A673 (cell line): ENCODE results near the gene OR2AT4. TPM values are rescaled to one million over a fixed set of nuclear protein-coding genes. Genes with fewer than 3 reads are reported as not detected.
"Not testable (repeated sequence)": the region's sequence is repeated elsewhere in the genome, so short reads cannot be mapped to it uniquely, and the experiment has no call there.

ENCODE experiments used
- BruUV-seq: library from RNA; stranded (reverse); fragments of 400-500 nt; replicated peaks from 2 replicates; lab custom pipeline; 2021; lab: Mats Ljungman, UMichigan
- CTCF ChIA-PET: fragments of 300-600 bp; sonication (Branson Sonifier 250); formaldehyde crosslinking; loops from one replicate; lab custom pipeline; 2022; ENCODE audit warnings: antibody characterized with exemption; lab: Charles Lee
- POLR2A ChIA-PET: fragments of 300-600 bp; sonication (Branson Sonifier 250); formaldehyde crosslinking; loops from one replicate; lab custom pipeline; 2022; ENCODE audit warnings: antibody characterized with exemption; ENCODE audit not compliant: low non-redundant PET; lab: Charles Lee
- DNase-seq: peaks from one replicate; pipeline ENCODE4 v3.0.0-alpha.2; 2015; ENCODE audit warnings: low spot score
- H3K27ac ChIP-seq: fragments of 200-600 bp; sonication (generic); 2 replicates; pipeline ENCODE4 v1.5.1; 2016; ENCODE audit warnings: mixed run types, low read depth, mild to moderate bottlenecking, mixed read lengths, antibody characterized with exemption, low read length; ENCODE audit not compliant: poor library complexity, severe bottlenecking
- H3K27me3 ChIP-seq: fragments of 200-600 bp; sonication (generic); replicated peaks from 2 replicates; pipeline ENCODE4 v1.6.1; 2017; ENCODE audit warnings: mixed run types, low read depth, mild to moderate bottlenecking, mixed read lengths, antibody characterized with exemption, low read length; ENCODE audit not compliant: insufficient read depth, poor library complexity
- H3K36me3 ChIP-seq: fragments of 200-600 bp; sonication (generic); 2 replicates; pipeline ENCODE4 v1.6.1; 2016; ENCODE audit warnings: mixed run types, mild to moderate bottlenecking, mixed read lengths, antibody characterized with exemption, low read length; ENCODE audit not compliant: insufficient read depth, poor library complexity, severe bottlenecking
- H3K4me1 ChIP-seq: fragments of 200-600 bp; sonication (generic); 2 replicates; pipeline ENCODE4 v1.6.1; 2017; ENCODE audit warnings: mixed run types, mild to moderate bottlenecking, mixed read lengths, antibody characterized with exemption, low read length; ENCODE audit not compliant: insufficient read depth, poor library complexity, severe bottlenecking
- H3K4me3 ChIP-seq: fragments of 200-600 bp; sonication (generic); 2 replicates; pipeline ENCODE4 v1.5.1; 2016; ENCODE audit warnings: low read depth, mixed run types, mild to moderate bottlenecking, mixed read lengths, low read length; ENCODE audit not compliant: poor library complexity, severe bottlenecking
- H3K9me3 ChIP-seq: fragments of 200-600 bp; sonication (generic); 2 replicates; pipeline ENCODE4 v1.6.1; 2016; ENCODE audit warnings: mixed run types, low read depth, mild to moderate bottlenecking, mixed read lengths, antibody characterized with exemption, low read length; ENCODE audit not compliant: poor library complexity, severe bottlenecking
- CTCF ChIP-seq: fragments of 300-800, 200-600 bp; sonication (generic); conservative IDR thresholded peaks from 2 replicates; pipeline ENCODE4 v1.5.1; 2017; ENCODE audit warnings: low read depth, mild to moderate bottlenecking, antibody characterized with exemption, low read length, moderate library complexity, mixed read lengths
- EZH2 ChIP-seq: fragments of 200-600 bp; sonication (generic); IDR thresholded peaks from 2 replicates; pipeline ENCODE4 v1.6.1; 2017; ENCODE audit warnings: borderline replicate concordance, low read depth, mild to moderate bottlenecking, mixed read lengths, antibody characterized with exemption, low read length; ENCODE audit not compliant: poor library complexity, severe bottlenecking
- intact Hi-C: fragments of 100-400 bp; cut with micrococcal nuclease; formaldehyde crosslinking; loops from one replicate; pipeline ENCODE4 v1.10.0; 2022; ENCODE audit not compliant: unreplicated experiment
- total RNA-seq: library from RNA; stranded (reverse); gene quantifications from 2 replicates; pipeline ENCODE4 v1.2.3, GENCODE V29; 2021

The OR2AT4 gene
- total RNA-seq, 1 experiment from 2014 or later: not detected

GRCh38 chr11:75097173-75097557 lies 489 bp upstream of the OR2AT4 start:
- TF ChIP-seq CTCF (no peak), EZH2 (no peak)
- H3K4me3 ChIP-seq: no peak overlapping the region
- no peaks in the 10 kb centered on the region for H3K9me3 ChIP-seq
- POLR2A ChIA-PET: no interaction called here
- no peaks in the 10 kb centered on the region for H3K4me1 ChIP-seq
- intact Hi-C loops: no loop called here
- CTCF ChIA-PET: no interaction called here
- H3K36me3 ChIP-seq: no peaks in the 10 kb centered on the region
- peaks cover 8% of the 10 kb centered on the region for H3K27me3 ChIP-seq
- BruUV-seq: no TSS peak
- no peak for DNase-seq
- H3K27ac ChIP-seq: no peak overlapping the region

GRCh38 chr11:75094382-75094781 lies 2.3 kb downstream of the OR2AT4 start:
- CTCF ChIA-PET, DNase-seq, H3K36me3 ChIP-seq, intact Hi-C loops, H3K9me3 ChIP-seq, BruUV-seq, POLR2A ChIA-PET, H3K4me1 ChIP-seq, H3K4me3 ChIP-seq, H3K27ac ChIP-seq, H3K27me3 ChIP-seq: not testable (repeated sequence)

GRCh38 chr11:75090671-75091177 lies 6.0 kb downstream of the OR2AT4 start:
- Histone ChIP-seq H3K27me3 (peaks cover 5% of the 10 kb centered on the region), H3K9me3 (no peaks in the 10 kb centered on the region), H3K36me3 (no peaks in the 10 kb centered on the region), H3K4me1 (no peaks in the 10 kb centered on the region), H3K27ac (no peak overlapping the region), H3K4me3 (no peak overlapping the region)
- no peak for TF ChIP-seq CTCF
- no peak for TF ChIP-seq EZH2
- ChIA-PET POLR2A (no interaction called here), CTCF (no interaction called here)
- DNase-seq: no peak
- BruUV-seq: no TSS peak
- intact Hi-C loops: no loop called here
